COR-L47 (cell line): ENCODE data around the gene RBP5.
A peak's percentile ranks its signal among the peaks of the same experiment; 100 is the strongest.

Experiments used
- DNase-seq: peaks from one replicate; lab custom pipeline; 2025; lab: John Stamatoyannopoulos, UW

The RBP5 gene

GRCh38 chr12:7145671-7146070 lies 17.0 kb upstream of the RBP5 start:
- no peak for DNase-seq

- DNase-seq: peak; percentile 8
Measured at GRCh38 chr12:7144414-7145120, 15.9 kb upstream of the RBP5 start.

- DNase-seq: no peak
Measured at GRCh38 chr12:7143564-7143963, 14.9 kb upstream of the RBP5 start.

- DNase-seq: no peak
Measured at GRCh38 chr12:7142809-7143465, 14.2 kb upstream of the RBP5 start.

- no peak for DNase-seq
Measured at GRCh38 chr12:7142056-7142644, 13.5 kb upstream of the RBP5 start.

GRCh38 chr12:7141351-7142005 lies 12.8 kb upstream of the RBP5 start:
- no peak for DNase-seq

- DNase-seq: no peak
Measured at GRCh38 chr12:7139200-7139599, 10.5 kb upstream of the RBP5 start.

- DNase-seq: no peak
Measured at GRCh38 chr12:7137908-7138307, 9.2 kb upstream of the RBP5 start.

- DNase-seq: no peak
Measured at GRCh38 chr12:7136676-7137075, 8.0 kb upstream of the RBP5 start.

GRCh38 chr12:7136071-7136470 lies 7.4 kb upstream of the RBP5 start:
- no peak for DNase-seq

- no peak for DNase-seq
Measured at GRCh38 chr12:7134396-7135166, 5.9 kb upstream of the RBP5 start.

GRCh38 chr12:7131502-7131866 lies 2.8 kb upstream of the RBP5 start:
- no peak for DNase-seq

- DNase-seq: no peak
Measured at GRCh38 chr12:7130701-7131501, 2.2 kb upstream of the RBP5 start.

GRCh38 chr12:7129872-7130691 lies 1.4 kb upstream of the RBP5 start, which contains the start of gene CLSTN3:
Gene CLSTN3, plus strand, starts transcription at chr12:7130371. Its CDS starts 278 bp downstream, at chr12:7130649.
- peak; percentile 45 for DNase-seq

GRCh38 chr12:7129287-7129871 lies 690 bp upstream of the RBP5 start:
- DNase-seq: no peak

GRCh38 chr12:7127916-7128626 lies 618 bp downstream of the RBP5 start:
- DNase-seq: no peak

- DNase-seq: no peak
Measured at GRCh38 chr12:7125632-7126227, 3.0 kb downstream of the RBP5 start.

GRCh38 chr12:7123806-7124522 lies 4.7 kb downstream of the RBP5 start:
- no peak for DNase-seq
